Sciatic nerve (tissue), 2 donors: ENCODE measurements around the gene HHIP. TPM values are rescaled to one million over a fixed set of nuclear protein-coding genes. Genes with fewer than 3 reads are reported as not detected.

ENCODE experiments used
- ATAC-seq: fragments of 200-7000 bp; cut with Tn5 transposase; one replicate; pipeline ENCODE4 v1.9.1; 2020; ENCODE audit warnings: mild to moderate bottlenecking, moderate library complexity
- DNase-seq: peaks from one replicate; pipeline ENCODE4 v3.0.0-alpha.2; 2020; ENCODE audit warnings: low spot score
- intact Hi-C: fragments of 100-400 bp; cut with DNase I; formaldehyde crosslinking; loops from one replicate; pipeline ENCODE4 v1.14.2; 2022
- total RNA-seq: library from RNA; stranded (reverse); fragmentation: NEBNext Ultra II Directional; extraction: Animal tissue kit (Norgen Biotek cat#: 25700); gene quantifications from one replicate; pipeline ENCODE4 v1.2.1, GENCODE V29; 2021
- donor health status: DM: no; HTN: no; CAD: no.
- donor health status: DM: no; HTN: no; CAD: no.

HHIP gene, protein sequence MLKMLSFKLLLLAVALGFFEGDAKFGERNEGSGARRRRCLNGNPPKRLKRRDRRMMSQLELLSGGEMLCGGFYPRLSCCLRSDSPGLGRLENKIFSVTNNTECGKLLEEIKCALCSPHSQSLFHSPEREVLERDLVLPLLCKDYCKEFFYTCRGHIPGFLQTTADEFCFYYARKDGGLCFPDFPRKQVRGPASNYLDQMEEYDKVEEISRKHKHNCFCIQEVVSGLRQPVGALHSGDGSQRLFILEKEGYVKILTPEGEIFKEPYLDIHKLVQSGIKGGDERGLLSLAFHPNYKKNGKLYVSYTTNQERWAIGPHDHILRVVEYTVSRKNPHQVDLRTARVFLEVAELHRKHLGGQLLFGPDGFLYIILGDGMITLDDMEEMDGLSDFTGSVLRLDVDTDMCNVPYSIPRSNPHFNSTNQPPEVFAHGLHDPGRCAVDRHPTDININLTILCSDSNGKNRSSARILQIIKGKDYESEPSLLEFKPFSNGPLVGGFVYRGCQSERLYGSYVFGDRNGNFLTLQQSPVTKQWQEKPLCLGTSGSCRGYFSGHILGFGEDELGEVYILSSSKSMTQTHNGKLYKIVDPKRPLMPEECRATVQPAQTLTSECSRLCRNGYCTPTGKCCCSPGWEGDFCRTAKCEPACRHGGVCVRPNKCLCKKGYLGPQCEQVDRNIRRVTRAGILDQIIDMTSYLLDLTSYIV
- 7.8 TPM for total RNA-seq

DNA sequence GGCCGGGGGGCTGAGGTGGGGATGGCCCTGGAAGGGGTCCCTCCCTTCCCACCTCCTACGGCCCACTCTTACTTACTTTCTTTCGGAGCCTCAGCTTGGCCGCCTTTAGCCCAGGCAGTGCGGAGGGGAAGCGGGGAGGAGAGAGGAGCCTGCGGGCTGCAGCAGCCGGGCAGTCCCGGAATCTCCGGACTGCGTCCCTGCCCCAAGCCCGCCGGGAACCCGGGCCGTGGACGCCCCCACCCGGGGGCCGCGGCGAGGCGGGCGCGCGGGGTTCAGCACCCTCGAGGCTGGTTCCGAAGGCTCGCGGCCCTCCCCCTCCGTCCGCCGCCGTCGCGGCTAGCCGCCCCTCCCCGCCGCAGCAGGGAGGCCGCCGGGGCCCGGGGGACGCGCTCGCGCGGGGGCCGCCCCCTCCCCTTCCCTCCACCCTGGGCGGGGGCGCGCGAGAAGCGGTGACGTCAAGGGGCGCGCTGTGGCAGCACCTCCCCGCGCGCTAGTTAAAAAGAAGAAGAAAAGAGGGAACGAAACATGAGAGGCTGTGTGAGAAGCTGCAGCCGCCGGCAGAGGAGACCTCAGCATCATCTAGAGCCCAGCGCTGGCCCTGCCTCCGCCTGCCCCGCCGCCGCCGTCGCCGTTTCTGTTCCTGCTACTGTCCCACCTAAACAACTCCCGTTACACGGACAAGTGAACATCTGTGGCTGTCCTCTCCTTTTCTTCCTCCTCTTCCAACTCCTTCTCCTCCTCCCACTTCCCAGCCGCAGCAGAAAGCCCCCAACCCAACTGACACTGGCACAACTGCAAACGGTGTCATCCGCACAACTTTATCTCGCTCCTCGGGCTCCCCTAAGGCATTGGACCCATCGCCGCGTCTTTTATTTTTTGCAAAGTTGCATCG is at the start of gene HHIP:
Gene HHIP, plus strand, starts transcription at position 526 of the 892 bp plus-strand sequence. CDS start 520 bp downstream, outside the sequence.
- DNase-seq, result peak; percentile 78
- ATAC-seq, result peak; percentile 86
- intact Hi-C loops, result no loop called here

DNA sequence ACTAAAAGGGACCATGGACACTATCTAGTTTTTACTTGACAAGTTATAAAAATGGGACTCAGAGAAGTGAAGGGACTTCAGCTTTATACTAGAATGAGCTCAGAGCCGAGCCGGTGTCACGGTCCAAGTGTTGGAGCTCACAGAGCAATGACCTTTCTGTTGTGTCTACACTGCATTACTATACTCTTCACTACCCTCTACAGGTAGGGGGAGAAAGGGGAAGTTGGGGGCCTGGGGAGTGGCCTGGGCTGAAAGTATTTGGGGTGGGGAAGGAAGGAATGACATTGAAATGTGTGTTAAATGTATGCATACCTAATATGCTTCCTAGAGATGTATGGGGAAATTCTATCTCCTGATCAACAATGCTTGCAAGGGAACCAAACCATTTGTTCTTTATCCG is 48.8 kb upstream of the HHIP start:
- ATAC-seq (no peak), DNase-seq (no peak)
- intact Hi-C loops, result no loop called here

DNA sequence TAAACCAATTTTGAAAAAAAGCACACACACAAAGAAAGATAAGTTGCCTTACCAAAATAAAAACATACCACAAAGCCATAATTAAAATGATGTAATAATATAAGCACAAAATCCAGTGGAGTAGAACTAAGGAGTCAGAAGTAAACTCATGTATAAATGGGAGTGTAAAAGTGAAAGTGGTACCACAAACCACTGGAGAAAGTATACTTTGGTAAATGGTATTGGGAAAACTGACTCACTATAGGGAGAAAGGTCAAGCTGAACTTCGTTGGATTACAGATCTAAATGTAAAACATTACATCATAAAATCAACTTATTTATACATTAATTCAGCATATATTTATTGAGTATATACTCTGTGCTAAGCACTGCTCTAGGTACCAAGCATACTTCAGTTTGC is 46.3 kb upstream of the HHIP start:
- ATAC-seq, result no peak
- no peak for DNase-seq
- intact Hi-C loops, result no loop called here

DNA sequence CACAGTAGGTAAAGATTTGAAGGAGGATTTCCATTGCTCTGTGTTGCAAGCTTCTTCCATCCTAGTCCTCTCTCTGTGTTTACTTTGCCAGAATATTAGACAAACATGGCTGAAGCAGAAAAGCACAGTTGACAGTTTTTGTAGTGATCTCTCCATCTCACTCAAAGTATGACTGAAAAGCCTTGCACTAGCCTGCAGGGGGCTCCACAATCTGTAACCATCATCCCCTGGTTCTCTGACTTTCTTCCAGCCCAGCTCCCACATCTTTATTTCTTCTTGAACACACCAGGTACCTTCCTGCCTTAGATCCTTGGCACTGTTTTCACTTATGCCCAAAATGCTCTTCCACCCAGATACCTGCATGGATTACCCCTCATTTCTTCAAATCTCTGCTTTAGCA is 34.1 kb upstream of the HHIP start:
- DNase-seq (no peak), ATAC-seq (no peak)
- intact Hi-C loops, result loop anchor here (1.0 kb wide), 1 partner anchor 38 kb away; no protein-coding TSS in a partner anchor

DNA sequence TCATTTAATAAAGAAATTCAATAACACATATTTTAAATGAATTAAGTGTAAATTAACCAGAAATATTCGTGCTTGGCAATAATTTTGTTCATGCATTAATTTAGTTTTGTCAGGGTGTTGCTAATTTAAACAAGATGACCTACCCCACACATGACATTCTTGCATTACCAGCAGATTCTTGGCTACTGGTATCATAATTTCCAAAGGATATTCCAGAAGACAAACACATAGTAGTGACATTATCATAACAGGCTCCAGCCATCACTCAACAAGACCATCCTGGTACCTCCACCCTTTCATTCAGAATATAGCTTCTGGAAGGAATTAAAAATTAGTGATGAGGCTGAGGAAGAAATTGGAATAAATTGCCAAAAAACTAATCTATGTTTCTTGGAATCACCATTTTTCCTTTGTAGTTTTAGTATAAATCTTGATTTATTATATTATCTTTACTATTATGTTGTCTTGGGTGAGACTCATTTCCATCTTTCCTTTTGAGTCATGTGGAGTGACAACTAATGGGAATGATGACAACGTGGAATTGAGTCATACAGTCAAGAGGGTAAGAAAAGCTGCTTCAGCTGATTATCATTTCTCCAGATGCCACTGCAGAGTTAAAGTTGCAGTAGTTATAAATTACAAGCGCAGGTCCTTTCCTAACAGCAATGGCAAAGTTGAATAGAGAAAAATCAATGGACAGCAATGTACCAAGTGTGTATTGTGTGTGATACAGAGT is 30.9 kb upstream of the HHIP start:
- ATAC-seq, result no peak
- intact Hi-C loops, result no loop called here

DNA sequence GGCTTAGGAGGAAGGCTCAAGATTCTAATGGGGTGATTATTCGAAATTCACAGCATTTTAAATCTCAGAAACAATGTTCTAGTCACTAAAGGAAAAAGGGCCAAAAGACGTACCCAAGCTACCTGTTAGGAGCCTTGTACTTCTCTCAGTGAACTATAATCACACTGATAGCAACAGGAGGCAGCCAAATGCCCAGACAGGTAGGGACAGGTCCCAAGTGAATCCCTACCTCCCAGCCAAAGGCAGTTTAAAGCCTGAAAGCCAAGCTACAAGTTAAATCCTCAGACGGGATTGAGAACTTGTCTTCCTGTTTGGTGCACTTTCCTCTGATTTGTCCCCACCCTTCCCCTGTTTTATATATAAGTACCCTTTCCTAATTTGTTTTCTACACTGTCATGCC is 24.3 kb upstream of the HHIP start:
- no peak for DNase-seq
- intact Hi-C loops, result no loop called here
- no peak for ATAC-seq

More for the DNA sequence above, 30.9 kb upstream of the HHIP start:
- no peak for DNase-seq

DNA sequence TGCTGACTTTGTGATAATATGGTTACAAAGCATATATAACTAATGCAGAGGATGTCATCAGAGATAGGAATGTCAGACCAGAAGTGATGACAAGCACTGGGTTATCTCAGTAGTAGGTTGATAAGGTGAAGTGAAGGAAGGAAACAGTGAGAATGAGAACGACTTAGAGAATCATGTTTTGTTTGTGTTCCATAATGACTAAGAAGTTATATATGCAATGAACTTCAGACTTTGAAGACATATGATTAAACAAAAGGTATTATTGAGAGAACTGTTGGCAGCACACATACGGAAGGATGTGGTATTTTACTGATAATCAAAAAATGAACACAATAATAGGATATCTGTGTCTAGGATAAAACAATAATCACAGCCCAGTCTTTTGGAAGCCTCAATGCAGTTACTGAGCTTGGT is 18.3 kb upstream of the HHIP start:
- DNase-seq (no peak), ATAC-seq (no peak)
- intact Hi-C loops, result no loop called here

DNA sequence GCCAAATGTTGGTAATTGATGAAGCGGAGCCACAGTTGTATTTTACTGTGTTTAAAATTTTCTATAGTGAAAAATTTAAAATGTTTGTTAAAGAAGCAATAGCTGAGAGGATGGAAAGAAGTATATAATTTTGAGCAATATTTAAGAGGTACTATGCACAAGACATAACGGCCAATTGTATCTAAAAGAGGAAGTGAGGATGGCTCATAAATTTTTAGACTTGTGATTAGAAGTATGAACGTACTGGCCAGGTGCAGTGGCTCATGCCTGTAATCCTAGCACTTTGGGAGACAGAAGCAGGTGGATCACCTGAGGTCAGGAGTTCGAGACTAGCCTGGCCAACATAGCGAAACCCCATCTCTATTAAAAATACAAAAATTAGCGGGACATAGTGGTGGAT is 12.7 kb upstream of the HHIP start:
- ATAC-seq, result no peak
- DNase-seq, result no peak
- intact Hi-C loops, result loop anchor here (5.0 kb wide), 1 partner anchor 444 kb away; no protein-coding TSS in a partner anchor

DNA sequence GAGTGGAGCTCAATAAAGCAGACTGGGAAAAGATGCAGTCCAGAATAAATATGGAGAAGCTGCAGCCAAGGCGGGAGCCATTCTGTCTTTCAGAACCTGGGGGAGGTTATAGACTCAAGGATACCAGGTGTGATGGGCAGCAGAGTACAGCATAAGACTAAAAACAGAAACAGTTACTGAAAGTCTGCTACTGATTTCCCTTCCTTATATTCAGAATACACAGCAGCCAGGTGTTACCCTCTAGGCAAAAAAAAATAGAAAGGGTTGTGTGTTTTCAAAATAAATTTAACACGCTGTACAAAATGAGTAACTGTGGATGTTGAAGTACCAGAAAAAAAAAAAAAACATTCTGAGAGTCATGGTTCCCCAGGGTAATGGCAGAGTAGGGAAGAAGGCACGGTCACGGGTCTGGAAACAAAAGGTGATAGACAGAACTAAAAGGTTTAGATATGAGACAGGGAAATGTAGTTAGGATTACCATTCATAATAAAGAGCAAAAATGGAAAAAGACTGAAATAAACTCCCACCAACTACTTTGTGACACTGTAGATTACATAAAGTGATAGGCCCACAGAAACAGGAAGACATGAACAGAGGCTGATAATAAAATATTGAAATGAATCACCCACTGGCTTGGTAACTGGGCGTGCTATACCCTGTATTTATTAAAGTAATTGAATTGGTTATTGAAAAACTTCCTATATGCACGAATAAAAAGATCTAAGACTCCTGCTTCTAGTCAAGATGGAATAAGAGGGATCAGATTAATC is 10.8 kb upstream of the HHIP start:
- ATAC-seq, result no peak
- intact Hi-C loops, result loop anchor here (5.0 kb wide), 1 partner anchor 442 kb away; no protein-coding TSS in a partner anchor
- DNase-seq, result no peak

DNA sequence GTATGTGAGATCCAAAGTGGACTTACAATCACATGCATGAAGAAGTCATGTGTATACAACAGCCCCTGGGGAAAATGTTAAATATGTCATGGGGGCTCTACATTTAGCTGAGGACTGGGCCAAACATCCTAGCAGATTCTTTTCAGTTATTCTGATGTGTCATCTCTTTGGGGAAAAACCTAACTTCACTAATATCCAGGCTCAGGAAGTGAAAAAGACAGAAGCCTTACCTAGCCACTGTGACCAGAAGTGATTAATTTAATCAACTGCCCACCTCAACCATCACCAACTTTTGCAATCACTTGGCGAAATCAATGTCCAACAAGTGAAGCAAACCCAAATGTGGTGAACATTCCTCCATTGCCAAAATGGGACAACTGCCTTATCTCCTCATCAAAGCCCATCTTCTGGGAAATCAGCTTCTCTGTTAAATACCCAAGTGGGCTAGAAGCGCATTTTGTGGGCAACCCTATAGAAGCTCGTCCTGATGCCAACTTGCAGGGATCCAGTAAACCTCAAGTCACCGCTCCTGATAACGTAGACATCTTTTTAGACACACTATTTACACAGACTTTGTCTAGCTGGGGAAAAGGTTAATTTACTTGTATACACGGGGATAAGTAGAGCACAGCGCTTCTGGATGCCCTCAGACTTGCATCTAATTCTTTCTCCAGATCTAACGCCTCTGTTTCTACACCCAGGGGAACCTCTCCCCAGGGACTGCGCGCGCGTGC is 1.4 kb upstream of the HHIP start:
- no peak for DNase-seq
- intact Hi-C loops, result no loop called here
- peak; percentile 14 for ATAC-seq

DNA sequence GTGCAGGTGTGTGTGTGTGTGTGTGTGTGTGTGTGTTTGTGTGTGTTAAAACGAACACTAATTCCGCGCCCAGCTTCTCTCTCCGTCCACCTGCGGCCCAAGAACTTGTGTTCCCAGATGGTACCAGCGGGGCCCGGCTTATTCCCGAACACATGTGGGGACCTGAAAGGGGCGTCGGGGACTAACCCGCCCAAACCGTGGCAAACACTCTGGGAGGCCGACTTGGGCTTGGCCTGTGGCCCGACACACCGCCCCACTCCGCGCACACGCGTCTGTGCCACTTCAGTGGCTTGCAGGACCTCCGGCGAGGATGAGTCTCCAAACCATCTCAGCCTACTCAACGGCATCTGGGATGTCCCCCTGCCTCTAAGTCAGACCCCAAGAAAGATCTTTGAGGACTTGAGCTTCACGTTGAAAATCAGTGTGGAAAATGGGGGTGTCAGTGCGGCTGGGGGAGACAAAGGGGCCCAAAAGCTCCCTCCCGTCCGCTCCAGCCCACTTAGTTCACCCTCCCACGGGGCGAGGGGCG is 790 bp upstream of the HHIP start:
- ATAC-seq, result peak; percentile 60

DNA sequence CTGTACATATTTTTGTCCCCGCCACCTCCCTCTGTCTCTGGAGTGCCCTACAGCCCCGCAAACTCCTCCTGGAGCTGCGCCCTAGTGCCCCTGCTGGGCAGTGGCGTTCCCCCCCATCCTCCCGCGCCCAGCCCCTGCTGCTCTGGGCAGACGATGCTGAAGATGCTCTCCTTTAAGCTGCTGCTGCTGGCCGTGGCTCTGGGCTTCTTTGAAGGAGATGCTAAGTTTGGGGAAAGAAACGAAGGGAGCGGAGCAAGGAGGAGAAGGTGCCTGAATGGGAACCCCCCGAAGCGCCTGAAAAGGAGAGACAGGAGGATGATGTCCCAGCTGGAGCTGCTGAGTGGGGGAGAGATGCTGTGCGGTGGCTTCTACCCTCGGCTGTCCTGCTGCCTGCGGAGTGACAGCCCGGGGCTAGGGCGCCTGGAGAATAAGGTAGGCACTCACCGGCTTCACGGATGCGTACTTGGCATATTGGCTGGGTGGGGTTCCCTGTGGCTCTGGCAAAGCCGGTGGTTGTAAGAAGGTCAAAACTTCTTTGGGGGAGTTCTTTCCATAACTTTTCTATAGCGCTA is 653 bp downstream of the HHIP start:
- peak; percentile 68 for ATAC-seq
- no peak for DNase-seq
- intact Hi-C loops, result no loop called here

More for the DNA sequence above, 790 bp upstream of the HHIP start:
- peak; percentile 60 for DNase-seq
- intact Hi-C loops, result no loop called here

DNA sequence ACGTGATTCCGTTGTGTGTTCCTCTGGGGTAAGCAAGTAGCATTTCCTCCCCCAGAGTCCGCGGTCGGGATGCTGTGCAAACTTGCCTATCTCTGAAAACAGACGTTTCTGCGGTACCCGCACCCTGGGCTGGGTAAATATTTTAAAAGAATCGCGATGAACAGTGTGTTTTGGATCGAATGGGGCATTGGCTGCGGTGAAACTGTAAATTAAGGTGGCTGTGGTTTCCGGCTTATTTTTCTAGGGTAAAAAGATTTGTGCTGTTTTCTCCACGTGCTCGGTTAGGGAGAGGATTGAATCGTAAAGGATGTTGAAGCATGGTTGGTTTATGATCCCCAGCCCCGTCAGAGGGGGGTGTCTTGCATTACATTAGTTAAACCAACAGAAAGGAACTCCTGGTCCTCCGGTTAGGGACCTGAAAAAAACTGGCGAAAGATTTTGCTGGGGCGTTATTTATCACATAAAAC is 1.2 kb downstream of the HHIP start:
- ATAC-seq (peak; percentile 27), DNase-seq (no peak)
- intact Hi-C loops, result no loop called here

DNA sequence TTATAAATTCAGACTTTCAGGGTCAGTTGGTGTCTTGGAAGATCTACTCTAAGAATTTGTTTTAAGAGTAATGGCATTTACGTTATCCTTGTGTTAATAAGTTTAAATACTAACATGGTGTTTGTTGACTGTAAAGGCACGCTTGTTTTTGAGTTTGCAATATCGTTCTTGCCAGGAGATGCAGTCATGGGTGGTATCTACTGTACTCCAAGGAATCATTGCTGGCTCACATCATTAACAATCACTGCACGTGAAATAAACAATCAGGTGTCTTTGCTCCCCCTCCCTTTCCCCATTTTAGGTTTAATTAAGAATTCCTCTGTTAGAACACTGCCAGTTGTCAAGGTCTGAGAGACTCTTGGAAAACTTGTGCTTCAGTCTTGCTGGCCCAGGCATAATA is 1.6 kb downstream of the HHIP start:
- ATAC-seq (no peak), DNase-seq (no peak)
- intact Hi-C loops, result no loop called here

DNA sequence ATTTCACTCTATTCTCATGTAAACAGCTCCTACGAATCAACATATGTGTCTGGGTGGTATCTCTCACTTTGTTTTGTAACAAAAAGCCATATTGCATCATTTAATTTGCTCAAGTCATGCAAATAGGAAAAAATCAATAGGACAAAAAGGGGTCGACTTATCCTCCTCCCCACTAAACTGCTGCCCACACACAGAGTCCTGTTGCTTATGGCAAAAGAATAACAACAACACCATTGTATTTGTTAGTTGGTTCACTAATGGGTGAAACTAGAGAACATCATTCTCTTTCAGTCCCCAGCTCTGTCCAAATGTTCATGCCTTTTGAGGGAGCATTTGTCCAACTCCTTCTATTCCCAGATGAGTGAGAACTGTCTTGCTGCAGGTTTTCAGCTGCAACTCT is 2.1 kb downstream of the HHIP start:
- DNase-seq (no peak), ATAC-seq (no peak)
- intact Hi-C loops, result no loop called here

DNA sequence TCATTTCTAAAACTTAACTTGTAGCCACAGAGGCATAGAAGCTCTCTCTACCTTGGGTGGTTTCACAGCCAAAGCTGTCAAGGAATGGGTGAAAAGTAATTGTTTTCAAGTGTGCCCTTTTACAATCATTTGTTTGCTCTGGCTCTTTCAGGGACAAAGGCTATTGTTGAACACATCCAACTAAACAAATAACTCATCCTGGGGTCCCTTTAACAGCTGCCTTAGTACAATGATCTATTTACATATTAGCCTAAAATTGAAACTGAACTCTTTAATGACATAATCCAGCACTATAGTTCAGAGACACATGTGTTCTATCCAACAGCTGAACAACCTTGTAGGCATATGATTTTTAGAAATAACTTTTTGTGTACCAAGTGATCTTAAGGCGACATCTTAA is 3.7 kb downstream of the HHIP start:
- no peak for DNase-seq
- ATAC-seq, result no peak
- intact Hi-C loops, result loop anchor here (1.0 kb wide), 1 partner anchor 38 kb away; no protein-coding TSS in a partner anchor
